K562 (cell line): ENCODE measurements around the gene MAZ. TPM values are rescaled to one million over a fixed set of nuclear protein-coding genes. Genes with fewer than 3 reads are reported as not detected.

Experiments
- STAG1 ChIP-seq: sonication (generic); formaldehyde crosslinking; IDR thresholded peaks from 2 replicates; pipeline ENCODE4 v1.5.0; 2020; ENCODE audit warnings: missing genetic modification reagents, borderline replicate concordance
- polyA plus RNA-seq, 8 experiments: library from polyadenylated mRNA; depleted of rRNA in 4 of 8; stranded (reverse) in 5 of 8; unstranded in 3 of 8; fragments of >200 nt; fragmentation: Nextera tagmentation in 2 of 8; fragmentation: Illumina TruSeq in 1 of 8; extraction: Ambion mirVana in 2 of 8; extraction: Trizol in 1 of 8; gene quantifications; 2 replicates each; pipeline versions ENCODE4 v1.2.1 to v1.2.3, GENCODE V29; 2011 to 2014; ENCODE audit warnings: inconsistent platforms in 1 of 8, missing spikeins in 1 of 8
- total RNA-seq, 7 experiments: library from RNA; depleted of rRNA in 6 of 7; stranded (reverse); fragments of >200 nt in 6 of 7; fragmentation: Illumina TruSeq in 2 of 7; extraction: Trizol in 2 of 7; gene quantifications; 2 replicates each; pipeline versions ENCODE4 v1.2.1 to v1.2.3, GENCODE V29; 2011 to 2021; ENCODE audit warnings: low replicate concordance in 1 of 7
- TF ChIP-seq, protein P1 (sequence below): fragments of 450-650 bp; IDR thresholded peaks from 2 replicates; pipeline ENCODE4 v1.6.1; 2018; ENCODE audit not compliant: partially characterized antibody
- TF ChIP-seq, protein P2 (sequence below): fragments of 200-600 bp; sonication (generic); IDR thresholded peaks from one replicate; pipeline ENCODE4 v1.6.1; 2012; ENCODE audit warnings: mild to moderate bottlenecking, low read depth, low read length, inconsistent platforms
- TF ChIP-seq, protein P3 (sequence below): sonication (generic); formaldehyde crosslinking; IDR thresholded peaks from 2 replicates; pipeline ENCODE4 v1.8.1; 2023; ENCODE audit warnings: missing genetic modification reagents, mild to moderate bottlenecking, borderline replicate concordance

MAZ gene
- total and polyA plus RNA-seq, 9 of the 15 experiments (the other 6 are each of a cell fraction or from before 2014, with no cell fraction given): 45.4 to 532 (median 250) TPM

DNA sequence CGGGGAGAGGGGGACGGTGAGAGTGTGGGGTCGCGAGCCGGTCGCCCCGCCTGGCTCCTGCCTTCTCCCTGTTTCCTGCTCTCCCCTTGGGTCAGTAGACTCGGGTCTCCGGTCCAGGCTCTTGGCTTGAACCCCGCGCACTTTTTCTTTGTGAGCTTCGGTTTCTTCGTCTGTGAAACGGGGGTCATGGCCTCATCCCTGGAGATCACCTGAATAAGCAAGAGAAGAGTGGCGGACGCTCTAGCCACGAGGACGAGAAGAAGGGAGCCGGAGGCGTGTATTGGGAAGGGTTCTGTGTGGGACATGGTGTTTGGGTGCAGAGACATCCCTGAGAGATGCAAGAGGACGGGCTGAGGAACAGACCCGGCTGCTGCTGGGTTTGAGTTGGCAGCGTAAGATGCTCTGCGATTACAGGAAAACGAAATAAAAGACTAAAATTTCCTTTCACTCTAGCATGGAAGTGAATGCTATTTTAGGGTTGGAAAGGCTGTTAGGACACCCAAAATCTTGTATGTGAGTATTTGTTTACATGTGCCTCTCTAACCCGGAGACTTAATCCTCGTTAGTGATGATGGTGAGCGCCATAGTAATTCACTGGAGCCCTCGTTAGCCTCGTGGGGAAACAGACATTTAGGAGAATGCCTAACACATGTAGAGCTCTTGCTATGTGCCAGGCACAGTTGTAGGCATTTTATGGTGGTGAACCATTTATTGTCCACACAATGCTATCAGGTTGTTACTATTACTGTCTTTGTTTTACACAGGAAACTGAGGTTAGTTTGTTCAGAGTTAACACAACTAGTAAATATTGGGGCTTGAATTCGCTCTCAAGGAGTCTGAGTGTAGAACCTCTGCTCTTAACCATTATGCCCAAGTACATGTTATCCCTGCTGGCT lies 15.1 kb upstream of the MAZ start (continued):
- TF ChIP-seq, protein P1, sequence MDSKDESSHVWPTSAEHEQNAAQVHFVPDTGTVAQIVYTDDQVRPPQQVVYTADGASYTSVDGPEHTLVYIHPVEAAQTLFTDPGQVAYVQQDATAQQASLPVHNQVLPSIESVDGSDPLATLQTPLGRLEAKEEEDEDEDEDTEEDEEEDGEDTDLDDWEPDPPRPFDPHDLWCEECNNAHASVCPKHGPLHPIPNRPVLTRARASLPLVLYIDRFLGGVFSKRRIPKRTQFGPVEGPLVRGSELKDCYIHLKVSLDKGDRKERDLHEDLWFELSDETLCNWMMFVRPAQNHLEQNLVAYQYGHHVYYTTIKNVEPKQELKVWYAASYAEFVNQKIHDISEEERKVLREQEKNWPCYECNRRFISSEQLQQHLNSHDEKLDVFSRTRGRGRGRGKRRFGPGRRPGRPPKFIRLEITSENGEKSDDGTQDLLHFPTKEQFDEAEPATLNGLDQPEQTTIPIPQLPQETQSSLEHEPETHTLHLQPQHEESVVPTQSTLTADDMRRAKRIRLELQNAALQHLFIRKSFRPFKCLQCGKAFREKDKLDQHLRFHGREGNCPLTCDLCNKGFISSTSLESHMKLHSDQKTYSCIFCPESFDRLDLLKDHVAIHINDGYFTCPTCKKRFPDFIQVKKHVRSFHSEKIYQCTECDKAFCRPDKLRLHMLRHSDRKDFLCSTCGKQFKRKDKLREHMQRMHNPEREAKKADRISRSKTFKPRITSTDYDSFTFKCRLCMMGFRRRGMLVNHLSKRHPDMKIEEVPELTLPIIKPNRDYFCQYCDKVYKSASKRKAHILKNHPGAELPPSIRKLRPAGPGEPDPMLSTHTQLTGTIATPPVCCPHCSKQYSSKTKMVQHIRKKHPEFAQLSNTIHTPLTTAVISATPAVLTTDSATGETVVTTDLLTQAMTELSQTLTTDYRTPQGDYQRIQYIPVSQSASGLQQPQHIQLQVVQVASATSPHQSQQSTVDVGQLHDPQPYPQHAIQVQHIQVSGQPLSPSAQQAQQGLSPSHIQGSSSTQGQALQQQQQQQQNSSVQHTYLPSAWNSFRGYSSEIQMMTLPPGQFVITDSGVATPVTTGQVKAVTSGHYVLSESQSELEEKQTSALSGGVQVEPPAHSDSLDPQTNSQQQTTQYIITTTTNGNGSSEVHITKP: no peak
- TF ChIP-seq, protein P2, sequence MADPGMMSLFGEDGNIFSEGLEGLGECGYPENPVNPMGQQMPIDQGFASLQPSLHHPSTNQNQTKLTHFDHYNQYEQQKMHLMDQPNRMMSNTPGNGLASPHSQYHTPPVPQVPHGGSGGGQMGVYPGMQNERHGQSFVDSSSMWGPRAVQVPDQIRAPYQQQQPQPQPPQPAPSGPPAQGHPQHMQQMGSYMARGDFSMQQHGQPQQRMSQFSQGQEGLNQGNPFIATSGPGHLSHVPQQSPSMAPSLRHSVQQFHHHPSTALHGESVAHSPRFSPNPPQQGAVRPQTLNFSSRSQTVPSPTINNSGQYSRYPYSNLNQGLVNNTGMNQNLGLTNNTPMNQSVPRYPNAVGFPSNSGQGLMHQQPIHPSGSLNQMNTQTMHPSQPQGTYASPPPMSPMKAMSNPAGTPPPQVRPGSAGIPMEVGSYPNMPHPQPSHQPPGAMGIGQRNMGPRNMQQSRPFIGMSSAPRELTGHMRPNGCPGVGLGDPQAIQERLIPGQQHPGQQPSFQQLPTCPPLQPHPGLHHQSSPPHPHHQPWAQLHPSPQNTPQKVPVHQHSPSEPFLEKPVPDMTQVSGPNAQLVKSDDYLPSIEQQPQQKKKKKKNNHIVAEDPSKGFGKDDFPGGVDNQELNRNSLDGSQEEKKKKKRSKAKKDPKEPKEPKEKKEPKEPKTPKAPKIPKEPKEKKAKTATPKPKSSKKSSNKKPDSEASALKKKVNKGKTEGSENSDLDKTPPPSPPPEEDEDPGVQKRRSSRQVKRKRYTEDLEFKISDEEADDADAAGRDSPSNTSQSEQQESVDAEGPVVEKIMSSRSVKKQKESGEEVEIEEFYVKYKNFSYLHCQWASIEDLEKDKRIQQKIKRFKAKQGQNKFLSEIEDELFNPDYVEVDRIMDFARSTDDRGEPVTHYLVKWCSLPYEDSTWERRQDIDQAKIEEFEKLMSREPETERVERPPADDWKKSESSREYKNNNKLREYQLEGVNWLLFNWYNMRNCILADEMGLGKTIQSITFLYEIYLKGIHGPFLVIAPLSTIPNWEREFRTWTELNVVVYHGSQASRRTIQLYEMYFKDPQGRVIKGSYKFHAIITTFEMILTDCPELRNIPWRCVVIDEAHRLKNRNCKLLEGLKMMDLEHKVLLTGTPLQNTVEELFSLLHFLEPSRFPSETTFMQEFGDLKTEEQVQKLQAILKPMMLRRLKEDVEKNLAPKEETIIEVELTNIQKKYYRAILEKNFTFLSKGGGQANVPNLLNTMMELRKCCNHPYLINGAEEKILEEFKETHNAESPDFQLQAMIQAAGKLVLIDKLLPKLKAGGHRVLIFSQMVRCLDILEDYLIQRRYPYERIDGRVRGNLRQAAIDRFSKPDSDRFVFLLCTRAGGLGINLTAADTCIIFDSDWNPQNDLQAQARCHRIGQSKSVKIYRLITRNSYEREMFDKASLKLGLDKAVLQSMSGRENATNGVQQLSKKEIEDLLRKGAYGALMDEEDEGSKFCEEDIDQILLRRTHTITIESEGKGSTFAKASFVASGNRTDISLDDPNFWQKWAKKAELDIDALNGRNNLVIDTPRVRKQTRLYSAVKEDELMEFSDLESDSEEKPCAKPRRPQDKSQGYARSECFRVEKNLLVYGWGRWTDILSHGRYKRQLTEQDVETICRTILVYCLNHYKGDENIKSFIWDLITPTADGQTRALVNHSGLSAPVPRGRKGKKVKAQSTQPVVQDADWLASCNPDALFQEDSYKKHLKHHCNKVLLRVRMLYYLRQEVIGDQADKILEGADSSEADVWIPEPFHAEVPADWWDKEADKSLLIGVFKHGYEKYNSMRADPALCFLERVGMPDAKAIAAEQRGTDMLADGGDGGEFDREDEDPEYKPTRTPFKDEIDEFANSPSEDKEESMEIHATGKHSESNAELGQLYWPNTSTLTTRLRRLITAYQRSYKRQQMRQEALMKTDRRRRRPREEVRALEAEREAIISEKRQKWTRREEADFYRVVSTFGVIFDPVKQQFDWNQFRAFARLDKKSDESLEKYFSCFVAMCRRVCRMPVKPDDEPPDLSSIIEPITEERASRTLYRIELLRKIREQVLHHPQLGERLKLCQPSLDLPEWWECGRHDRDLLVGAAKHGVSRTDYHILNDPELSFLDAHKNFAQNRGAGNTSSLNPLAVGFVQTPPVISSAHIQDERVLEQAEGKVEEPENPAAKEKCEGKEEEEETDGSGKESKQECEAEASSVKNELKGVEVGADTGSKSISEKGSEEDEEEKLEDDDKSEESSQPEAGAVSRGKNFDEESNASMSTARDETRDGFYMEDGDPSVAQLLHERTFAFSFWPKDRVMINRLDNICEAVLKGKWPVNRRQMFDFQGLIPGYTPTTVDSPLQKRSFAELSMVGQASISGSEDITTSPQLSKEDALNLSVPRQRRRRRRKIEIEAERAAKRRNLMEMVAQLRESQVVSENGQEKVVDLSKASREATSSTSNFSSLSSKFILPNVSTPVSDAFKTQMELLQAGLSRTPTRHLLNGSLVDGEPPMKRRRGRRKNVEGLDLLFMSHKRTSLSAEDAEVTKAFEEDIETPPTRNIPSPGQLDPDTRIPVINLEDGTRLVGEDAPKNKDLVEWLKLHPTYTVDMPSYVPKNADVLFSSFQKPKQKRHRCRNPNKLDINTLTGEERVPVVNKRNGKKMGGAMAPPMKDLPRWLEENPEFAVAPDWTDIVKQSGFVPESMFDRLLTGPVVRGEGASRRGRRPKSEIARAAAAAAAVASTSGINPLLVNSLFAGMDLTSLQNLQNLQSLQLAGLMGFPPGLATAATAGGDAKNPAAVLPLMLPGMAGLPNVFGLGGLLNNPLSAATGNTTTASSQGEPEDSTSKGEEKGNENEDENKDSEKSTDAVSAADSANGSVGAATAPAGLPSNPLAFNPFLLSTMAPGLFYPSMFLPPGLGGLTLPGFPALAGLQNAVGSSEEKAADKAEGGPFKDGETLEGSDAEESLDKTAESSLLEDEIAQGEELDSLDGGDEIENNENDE: no peak
- TF ChIP-seq, protein P3, sequence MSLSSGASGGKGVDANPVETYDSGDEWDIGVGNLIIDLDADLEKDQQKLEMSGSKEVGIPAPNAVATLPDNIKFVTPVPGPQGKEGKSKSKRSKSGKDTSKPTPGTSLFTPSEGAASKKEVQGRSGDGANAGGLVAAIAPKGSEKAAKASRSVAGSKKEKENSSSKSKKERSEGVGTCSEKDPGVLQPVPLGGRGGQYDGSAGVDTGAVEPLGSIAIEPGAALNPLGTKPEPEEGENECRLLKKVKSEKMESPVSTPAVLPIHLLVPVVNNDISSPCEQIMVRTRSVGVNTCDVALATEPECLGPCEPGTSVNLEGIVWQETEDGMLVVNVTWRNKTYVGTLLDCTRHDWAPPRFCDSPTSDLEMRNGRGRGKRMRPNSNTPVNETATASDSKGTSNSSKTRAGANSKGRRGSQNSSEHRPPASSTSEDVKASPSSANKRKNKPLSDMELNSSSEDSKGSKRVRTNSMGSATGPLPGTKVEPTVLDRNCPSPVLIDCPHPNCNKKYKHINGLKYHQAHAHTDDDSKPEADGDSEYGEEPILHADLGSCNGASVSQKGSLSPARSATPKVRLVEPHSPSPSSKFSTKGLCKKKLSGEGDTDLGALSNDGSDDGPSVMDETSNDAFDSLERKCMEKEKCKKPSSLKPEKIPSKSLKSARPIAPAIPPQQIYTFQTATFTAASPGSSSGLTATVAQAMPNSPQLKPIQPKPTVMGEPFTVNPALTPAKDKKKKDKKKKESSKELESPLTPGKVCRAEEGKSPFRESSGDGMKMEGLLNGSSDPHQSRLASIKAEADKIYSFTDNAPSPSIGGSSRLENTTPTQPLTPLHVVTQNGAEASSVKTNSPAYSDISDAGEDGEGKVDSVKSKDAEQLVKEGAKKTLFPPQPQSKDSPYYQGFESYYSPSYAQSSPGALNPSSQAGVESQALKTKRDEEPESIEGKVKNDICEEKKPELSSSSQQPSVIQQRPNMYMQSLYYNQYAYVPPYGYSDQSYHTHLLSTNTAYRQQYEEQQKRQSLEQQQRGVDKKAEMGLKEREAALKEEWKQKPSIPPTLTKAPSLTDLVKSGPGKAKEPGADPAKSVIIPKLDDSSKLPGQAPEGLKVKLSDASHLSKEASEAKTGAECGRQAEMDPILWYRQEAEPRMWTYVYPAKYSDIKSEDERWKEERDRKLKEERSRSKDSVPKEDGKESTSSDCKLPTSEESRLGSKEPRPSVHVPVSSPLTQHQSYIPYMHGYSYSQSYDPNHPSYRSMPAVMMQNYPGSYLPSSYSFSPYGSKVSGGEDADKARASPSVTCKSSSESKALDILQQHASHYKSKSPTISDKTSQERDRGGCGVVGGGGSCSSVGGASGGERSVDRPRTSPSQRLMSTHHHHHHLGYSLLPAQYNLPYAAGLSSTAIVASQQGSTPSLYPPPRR: peak; percentile 32; the same call in 1 of the 2 replicates
- peak; percentile 19; the same call in 1 of the 2 replicates for TF ChIP-seq STAG1 (CRISPR knock-in tag)
